ENCODE results near the gene DCX. TPM values are rescaled to one million over a fixed set of nuclear protein-coding genes. Genes with fewer than 3 reads are reported as not detected.

DCX gene
- total RNA-seq, 1 experiment from 2014 or later = not detected

- H3K4me3 Mint-ChIP-seq (ENCODE audit: low read depth, unreplicated experiment) = no peak overlapping the region
- intact Hi-C loops (cut with micrococcal nuclease; ENCODE audit: unreplicated experiment) = no loop called here
- CTCF ChIA-PET = no interaction called here
- no peaks in the 10 kb centered on the region for H3K36me3 Mint-ChIP-seq (ENCODE audit: insufficient read depth, unreplicated experiment)
- BruUV-seq (replicated peaks) = no TSS peak
- no peak for DNase-seq
- no peaks in the 10 kb centered on the region for H3K27me3 Mint-ChIP-seq (ENCODE audit: unreplicated experiment)
- no peaks in the 10 kb centered on the region for H3K9me3 Mint-ChIP-seq (ENCODE audit: low read depth, unreplicated experiment)
- no peaks in the 10 kb centered on the region for H3K4me1 Mint-ChIP-seq (ENCODE audit: low read depth, unreplicated experiment)
- H3K27ac Mint-ChIP-seq (ENCODE audit: unreplicated experiment) = no peak overlapping the region
- no peak for TF ChIP-seq CTCF (IDR thresholded peaks at IDR 0.05; ENCODE audit: unreplicated experiment)
Observed at GRCh38 chrX:111318901-111319300, 93.1 kb downstream of the DCX start.

- intact Hi-C loops (cut with micrococcal nuclease; ENCODE audit: unreplicated experiment) = no loop called here
- H3K27me3 Mint-ChIP-seq (ENCODE audit: unreplicated experiment) = no peaks in the 10 kb centered on the region
- peaks cover 3% of the 10 kb centered on the region for H3K9me3 Mint-ChIP-seq (ENCODE audit: low read depth, unreplicated experiment)
- H3K27ac Mint-ChIP-seq (ENCODE audit: unreplicated experiment) = no peak overlapping the region
- CTCF ChIA-PET = no interaction called here
- no peak for DNase-seq
- BruUV-seq (replicated peaks) = no TSS peak
- no peaks in the 10 kb centered on the region for H3K36me3 Mint-ChIP-seq (ENCODE audit: insufficient read depth, unreplicated experiment)
- H3K4me3 Mint-ChIP-seq (ENCODE audit: low read depth, unreplicated experiment) = no peak overlapping the region
- TF ChIP-seq CTCF (IDR thresholded peaks at IDR 0.05; ENCODE audit: unreplicated experiment) = no peak
- no peaks in the 10 kb centered on the region for H3K4me1 Mint-ChIP-seq (ENCODE audit: low read depth, unreplicated experiment)
Observed at GRCh38 chrX:111309083-111309482, 102.9 kb downstream of the DCX start.

- TF ChIP-seq CTCF (IDR thresholded peaks at IDR 0.05; ENCODE audit: unreplicated experiment) = no peak
- Mint-ChIP-seq H3K4me1 (ENCODE audit: low read depth, unreplicated experiment) (no peaks in the 10 kb centered on the region), H3K9me3 (ENCODE audit: low read depth, unreplicated experiment) (peaks cover under 1% of the 10 kb centered on the region), H3K4me3 (ENCODE audit: low read depth, unreplicated experiment) (no peak overlapping the region), H3K36me3 (ENCODE audit: insufficient read depth, unreplicated experiment) (no peaks in the 10 kb centered on the region), H3K27me3 (ENCODE audit: unreplicated experiment) (no peaks in the 10 kb centered on the region), H3K27ac (ENCODE audit: unreplicated experiment) (no peak overlapping the region)
- no peak for DNase-seq
- no TSS peak for BruUV-seq (replicated peaks)
- CTCF ChIA-PET = no interaction called here
- intact Hi-C loops (cut with micrococcal nuclease; ENCODE audit: unreplicated experiment) = no loop called here
Observed at GRCh38 chrX:111308039-111308438, 104.0 kb downstream of the DCX start.

- DNase-seq = no peak
- intact Hi-C loops (cut with micrococcal nuclease; ENCODE audit: unreplicated experiment) = no loop called here
- no TSS peak for BruUV-seq (replicated peaks)
- H3K27ac Mint-ChIP-seq (ENCODE audit: unreplicated experiment) = no peak overlapping the region
- H3K9me3 Mint-ChIP-seq (ENCODE audit: low read depth, unreplicated experiment) = no peaks in the 10 kb centered on the region
- no peaks in the 10 kb centered on the region for H3K27me3 Mint-ChIP-seq (ENCODE audit: unreplicated experiment)
- H3K36me3 Mint-ChIP-seq (ENCODE audit: insufficient read depth, unreplicated experiment) = no peaks in the 10 kb centered on the region
- no peaks in the 10 kb centered on the region for H3K4me1 Mint-ChIP-seq (ENCODE audit: low read depth, unreplicated experiment)
- CTCF ChIA-PET = no interaction called here
- H3K4me3 Mint-ChIP-seq (ENCODE audit: low read depth, unreplicated experiment) = no peak overlapping the region
- TF ChIP-seq CTCF (IDR thresholded peaks at IDR 0.05; ENCODE audit: unreplicated experiment) = no peak
Observed at GRCh38 chrX:111302284-111302683, 109.7 kb downstream of the DCX start.

- Mint-ChIP-seq H3K27ac (ENCODE audit: unreplicated experiment) (no peak overlapping the region), H3K36me3 (ENCODE audit: insufficient read depth, unreplicated experiment) (no peaks in the 10 kb centered on the region), H3K4me1 (ENCODE audit: low read depth, unreplicated experiment) (no peaks in the 10 kb centered on the region), H3K27me3 (ENCODE audit: unreplicated experiment) (no peaks in the 10 kb centered on the region), H3K9me3 (ENCODE audit: low read depth, unreplicated experiment) (peaks cover 2% of the 10 kb centered on the region), H3K4me3 (ENCODE audit: low read depth, unreplicated experiment) (no peak overlapping the region)
- TF ChIP-seq CTCF (IDR thresholded peaks at IDR 0.05; ENCODE audit: unreplicated experiment) = no peak
- no peak for DNase-seq
- intact Hi-C loops (cut with micrococcal nuclease; ENCODE audit: unreplicated experiment) = no loop called here
- CTCF ChIA-PET = no interaction called here
- no TSS peak for BruUV-seq (replicated peaks)
Observed at GRCh38 chrX:111288841-111289240, 123.2 kb downstream of the DCX start.

All from Calu3 (cell line).